A375 (cell line): ENCODE data around the gene PODXL. TPM values are rescaled to one million over a fixed set of nuclear protein-coding genes. Genes with fewer than 3 reads are reported as not detected.

Experiments
- total RNA-seq: library from RNA; depleted of rRNA; stranded (reverse); fragments of >200 nt; shearing (Covaris generic); gene quantifications from 2 replicates; pipeline ENCODE4 v1.2.3, GENCODE V29; 2014; rRNA removed

PODXL gene
- 12.0 and 12.7 TPM in 2 replicates for total RNA-seq

DNA sequence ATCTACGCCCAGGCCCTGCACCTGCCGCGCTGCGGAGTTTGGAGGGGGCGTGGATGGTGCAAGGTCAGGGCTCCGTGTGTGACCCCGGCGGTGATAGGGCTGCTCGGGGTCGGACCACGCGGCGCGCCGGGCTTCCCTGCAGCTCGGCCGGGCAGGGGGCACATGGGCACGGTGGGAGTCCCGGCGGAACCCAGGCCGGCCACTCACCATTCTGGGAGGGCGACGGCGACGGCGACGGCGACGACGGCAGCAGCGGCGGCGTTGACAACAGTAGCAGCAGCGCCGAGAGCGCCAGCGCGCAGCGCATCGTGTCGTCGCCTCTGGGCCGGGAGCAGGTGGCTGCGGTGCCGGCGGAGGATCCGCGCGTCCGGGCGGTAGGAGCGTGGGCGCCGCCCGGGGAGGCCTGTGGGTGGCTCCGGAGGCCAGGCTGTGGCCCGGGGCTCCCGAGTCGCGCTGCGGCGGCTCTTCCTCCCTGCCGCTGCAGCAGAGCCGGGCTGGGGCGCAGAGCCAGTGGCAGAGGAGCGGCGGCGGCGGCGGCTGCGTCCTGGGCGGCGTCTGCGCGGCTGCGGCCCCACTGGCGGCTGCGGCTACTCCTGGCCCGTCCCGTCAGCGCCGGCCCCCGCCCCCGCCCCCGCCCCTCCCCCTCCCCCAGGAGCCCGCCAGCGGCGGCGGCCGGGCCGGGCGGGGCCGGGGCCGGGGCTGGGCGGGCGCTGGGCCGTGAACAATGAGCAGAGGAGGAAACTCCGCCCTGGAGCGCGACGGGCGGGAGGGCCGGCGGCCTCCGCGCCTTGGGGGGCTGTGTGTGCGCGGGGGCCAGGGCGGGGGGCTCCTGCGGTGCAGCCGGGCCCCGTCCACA, at the start of gene PODXL:
Gene PODXL (minus strand): TSS at position 576 of the 856 bp plus-strand sequence. CDS start 269 bp downstream, at position 307.

Other genes with a start within 250 kb of the PODXL start
- gene MKLN1, start 228.8 kb downstream of the PODXL start, total RNA-seq: 21.5 and 27.0 TPM in 2 replicates